Loucy (cell line): ENCODE results near the gene ADARB2.

Source experiments
- H2AFZ ChIP-seq: fragments of 200-600 bp; sonication (generic); 2 replicates; pipeline ENCODE4 v1.6.0; 2016; ENCODE audit warnings: antibody characterized with exemption, mild to moderate bottlenecking, low read length, moderate library complexity
- H3F3A ChIP-seq: fragments of 200-600 bp; 2 replicates; pipeline ENCODE4 v1.6.0; 2016; ENCODE audit warnings: antibody characterized with exemption, low read depth, mild to moderate bottlenecking
- H3K27me3 ChIP-seq: fragments of 200-600 bp; sonication (generic); 2 replicates; pipeline ENCODE4 v1.6.1; 2014; ENCODE audit warnings: low read length, mild to moderate bottlenecking; ENCODE audit not compliant: insufficient read depth, poor library complexity, severe bottlenecking
- H3K36me3 ChIP-seq: fragments of 200-600 bp; sonication (generic); 2 replicates; pipeline ENCODE4 v1.6.1; 2016; ENCODE audit warnings: low read length; ENCODE audit not compliant: insufficient read depth
- H3K4me1 ChIP-seq: fragments of 200-600 bp; sonication (generic); 2 replicates; pipeline ENCODE4 v1.5.1; 2014; ENCODE audit warnings: low read length, mild to moderate bottlenecking; ENCODE audit not compliant: insufficient read depth, poor library complexity, severe bottlenecking
- H3K4me2 ChIP-seq: fragments of 200-600 bp; sonication (generic); 2 replicates; pipeline ENCODE4 v1.6.0; 2014; ENCODE audit warnings: antibody characterized with exemption, low read length, low read depth, mild to moderate bottlenecking; ENCODE audit not compliant: poor library complexity, severe bottlenecking
- H3K4me3 ChIP-seq: fragments of 200-600 bp; sonication (generic); 2 replicates; pipeline ENCODE4 v1.5.1; 2014; ENCODE audit warnings: low read length, mild to moderate bottlenecking, mixed read lengths; ENCODE audit not compliant: poor library complexity, severe bottlenecking
- H3K79me2 ChIP-seq: fragments of 200-600 bp; sonication (generic); 2 replicates; pipeline ENCODE4 v1.6.1; 2014; ENCODE audit warnings: low read length; ENCODE audit not compliant: insufficient read depth
- H3K9ac ChIP-seq: fragments of 200-600 bp; sonication (generic); 2 replicates; pipeline ENCODE4 v1.6.0; 2014; ENCODE audit warnings: mild to moderate bottlenecking, low read depth, low read length, moderate library complexity; ENCODE audit not compliant: poor library complexity, severe bottlenecking
- H3K9me2 ChIP-seq: fragments of 200-600 bp; sonication (generic); replicated peaks from 2 replicates; pipeline ENCODE4 v1.6.1; 2016; ENCODE audit warnings: low read depth, low read length, mixed read lengths
- H3K9me3 ChIP-seq: fragments of 200-600 bp; sonication (generic); 2 replicates; pipeline ENCODE4 v1.6.1; 2014; ENCODE audit warnings: mild to moderate bottlenecking, antibody characterized with exemption, low read length, low read depth; ENCODE audit not compliant: insufficient read depth
- H4K20me1 ChIP-seq: fragments of 200-600 bp; sonication (generic); 2 replicates; pipeline ENCODE4 v1.6.0; 2014; ENCODE audit warnings: antibody characterized with exemption, low read length, mild to moderate bottlenecking; ENCODE audit not compliant: insufficient read depth, poor library complexity, severe bottlenecking
- EZH2phosphoT487 ChIP-seq: fragments of 200-600 bp; IDR thresholded peaks from 2 replicates; pipeline ENCODE4 v1.6.1; 2018; ENCODE audit warnings: antibody characterized with exemption, mild to moderate bottlenecking, moderate library complexity, borderline replicate concordance
- TF ChIP-seq, protein P1 (sequence below): fragments of 200-600 bp; sonication (generic); conservative IDR thresholded peaks from 2 replicates; pipeline ENCODE4 v1.5.1; 2014; ENCODE audit warnings: mild to moderate bottlenecking, antibody characterized with exemption, low read length

The ADARB2 gene

GRCh38 chr10:1526436-1527055 lies 210.8 kb downstream of the ADARB2 start:
- no peak overlapping the region for H3K9ac ChIP-seq
- no peaks in the 10 kb centered on the region for H3K9me2 ChIP-seq
- no peaks in the 10 kb centered on the region for H3K27me3 ChIP-seq
- H3K4me2 ChIP-seq, result no peak overlapping the region
- no peaks in the 10 kb centered on the region for H3K36me3 ChIP-seq
- no peaks in the 10 kb centered on the region for H3F3A ChIP-seq
- H3K4me3 ChIP-seq, result no peak overlapping the region
- no peaks in the 10 kb centered on the region for H3K4me1 ChIP-seq
- no peaks in the 10 kb centered on the region for H3K79me2 ChIP-seq
- TF ChIP-seq, protein P1, sequence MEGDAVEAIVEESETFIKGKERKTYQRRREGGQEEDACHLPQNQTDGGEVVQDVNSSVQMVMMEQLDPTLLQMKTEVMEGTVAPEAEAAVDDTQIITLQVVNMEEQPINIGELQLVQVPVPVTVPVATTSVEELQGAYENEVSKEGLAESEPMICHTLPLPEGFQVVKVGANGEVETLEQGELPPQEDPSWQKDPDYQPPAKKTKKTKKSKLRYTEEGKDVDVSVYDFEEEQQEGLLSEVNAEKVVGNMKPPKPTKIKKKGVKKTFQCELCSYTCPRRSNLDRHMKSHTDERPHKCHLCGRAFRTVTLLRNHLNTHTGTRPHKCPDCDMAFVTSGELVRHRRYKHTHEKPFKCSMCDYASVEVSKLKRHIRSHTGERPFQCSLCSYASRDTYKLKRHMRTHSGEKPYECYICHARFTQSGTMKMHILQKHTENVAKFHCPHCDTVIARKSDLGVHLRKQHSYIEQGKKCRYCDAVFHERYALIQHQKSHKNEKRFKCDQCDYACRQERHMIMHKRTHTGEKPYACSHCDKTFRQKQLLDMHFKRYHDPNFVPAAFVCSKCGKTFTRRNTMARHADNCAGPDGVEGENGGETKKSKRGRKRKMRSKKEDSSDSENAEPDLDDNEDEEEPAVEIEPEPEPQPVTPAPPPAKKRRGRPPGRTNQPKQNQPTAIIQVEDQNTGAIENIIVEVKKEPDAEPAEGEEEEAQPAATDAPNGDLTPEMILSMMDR, result no peak
- TF ChIP-seq EZH2phosphoT487, result no peak
- no peak overlapping the region for H2AFZ ChIP-seq
- no peaks in the 10 kb centered on the region for H4K20me1 ChIP-seq
- H3K9me3 ChIP-seq, result no peaks in the 10 kb centered on the region

DNA sequence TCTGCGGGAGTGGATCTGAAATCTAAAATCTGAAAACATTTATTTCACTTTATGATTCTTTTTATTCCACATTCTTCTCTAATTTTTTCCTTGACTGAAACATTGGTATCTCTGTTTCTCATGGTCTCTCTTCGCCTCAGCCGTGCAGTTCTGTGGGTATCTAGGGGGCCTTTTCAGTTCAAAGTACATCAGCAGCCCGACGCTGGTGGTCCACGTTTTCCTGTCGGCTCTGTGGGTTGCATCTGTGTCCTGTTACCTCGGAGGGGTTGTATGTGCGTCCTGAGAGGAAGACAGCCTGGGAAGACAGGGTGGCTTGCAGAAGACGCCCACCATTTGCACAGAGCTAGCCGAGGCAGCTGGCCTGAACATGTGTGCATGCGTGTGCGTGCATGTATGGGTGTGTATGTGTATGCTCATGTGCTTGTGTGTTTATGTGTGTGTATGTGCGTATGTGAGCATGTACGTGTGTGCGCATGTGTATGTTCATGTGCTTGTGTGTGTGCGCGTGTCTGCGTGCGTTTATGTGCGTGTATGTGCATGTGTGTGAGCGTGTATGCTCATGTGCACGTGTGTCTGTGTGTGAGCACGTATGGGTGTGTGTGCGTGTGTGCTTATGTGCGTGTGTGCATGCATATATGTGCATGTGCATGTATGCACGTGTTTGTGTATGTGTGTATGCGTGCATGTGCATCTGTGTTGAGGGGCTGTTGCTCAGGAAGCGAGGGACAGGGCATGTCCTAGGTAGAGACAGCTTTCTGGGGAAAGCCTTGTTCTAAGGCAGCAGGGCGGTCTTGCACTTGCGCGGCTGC lies 211.8 kb downstream of the ADARB2 start:
- Histone ChIP-seq H3K36me3 (no peaks in the 10 kb centered on the region), H3K4me3 (no peak overlapping the region), H3K27me3 (no peaks in the 10 kb centered on the region), H3K79me2 (no peaks in the 10 kb centered on the region), H4K20me1 (no peaks in the 10 kb centered on the region), H3K9me2 (no peaks in the 10 kb centered on the region), H3K4me1 (no peaks in the 10 kb centered on the region), H3F3A (no peaks in the 10 kb centered on the region), H3K4me2 (no peak overlapping the region), H3K9me3 (no peaks in the 10 kb centered on the region), H2AFZ (no peak overlapping the region), H3K9ac (no peak overlapping the region)
- TF ChIP-seq EZH2phosphoT487, result no peak
- TF ChIP-seq, protein P1, result no peak

DNA sequence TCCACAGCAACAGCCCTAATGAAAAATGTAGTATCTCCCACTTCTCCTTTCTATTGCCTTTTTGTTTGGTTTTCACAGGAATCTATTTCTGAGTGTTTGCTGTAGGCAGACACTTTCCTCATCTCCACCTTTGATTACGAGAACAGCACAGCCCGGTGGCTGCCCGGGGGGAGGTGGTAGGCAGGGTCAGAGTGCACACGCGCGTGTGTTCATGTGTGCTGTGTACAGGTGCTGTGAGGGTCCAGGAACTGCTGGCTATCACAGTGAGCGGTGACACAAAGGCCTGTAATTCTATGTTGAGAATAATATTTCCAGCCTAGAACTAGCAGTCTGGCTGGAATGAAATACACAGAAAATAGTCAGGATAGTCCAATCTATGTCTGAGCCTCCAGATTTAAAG lies 212.8 kb downstream of the ADARB2 start:
- no peak overlapping the region for H3K9ac ChIP-seq
- no peaks in the 10 kb centered on the region for H3K9me3 ChIP-seq
- H3K4me3 ChIP-seq, result no peak overlapping the region
- no peaks in the 10 kb centered on the region for H3K4me1 ChIP-seq
- no peaks in the 10 kb centered on the region for H3K79me2 ChIP-seq
- no peak overlapping the region for H2AFZ ChIP-seq
- no peaks in the 10 kb centered on the region for H3K9me2 ChIP-seq
- TF ChIP-seq, protein P1, result no peak
- no peak for TF ChIP-seq EZH2phosphoT487
- H3K36me3 ChIP-seq, result no peaks in the 10 kb centered on the region
- no peaks in the 10 kb centered on the region for H3F3A ChIP-seq
- H4K20me1 ChIP-seq, result no peaks in the 10 kb centered on the region
- no peaks in the 10 kb centered on the region for H3K27me3 ChIP-seq
- no peak overlapping the region for H3K4me2 ChIP-seq
